ENCODE measurements around the gene OTOF. TPM values are rescaled to one million over a fixed set of nuclear protein-coding genes. Genes with fewer than 3 reads are reported as not detected.

OTOF gene
- total RNA-seq, 1 experiment from 2014 or later: 0.10 TPM

DNA sequence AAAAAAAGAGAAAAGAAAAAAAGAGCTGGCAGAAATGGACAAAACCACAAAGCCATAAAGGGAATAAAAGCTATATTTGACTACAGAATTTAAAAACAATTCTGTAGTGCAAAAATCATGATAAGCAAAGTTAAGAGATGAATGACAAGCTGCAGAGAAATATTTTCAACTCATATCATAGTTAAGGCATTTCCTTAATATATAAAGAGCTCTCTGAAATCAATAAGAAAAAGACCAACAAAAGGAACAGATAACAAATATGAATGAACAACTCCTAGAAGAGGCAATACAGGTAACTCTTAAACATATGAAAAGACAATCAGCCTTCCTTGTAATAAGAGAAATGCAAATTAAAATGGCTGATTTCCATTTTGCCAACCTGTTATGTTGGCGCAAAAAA is 26.2 kb downstream of the OTOF start (continued):
- TF ChIP-seq ZNF274 (IDR thresholded peaks at IDR 0.05; ENCODE audit: low read depth, low read length): no peak
- TF ChIP-seq, protein P1, sequence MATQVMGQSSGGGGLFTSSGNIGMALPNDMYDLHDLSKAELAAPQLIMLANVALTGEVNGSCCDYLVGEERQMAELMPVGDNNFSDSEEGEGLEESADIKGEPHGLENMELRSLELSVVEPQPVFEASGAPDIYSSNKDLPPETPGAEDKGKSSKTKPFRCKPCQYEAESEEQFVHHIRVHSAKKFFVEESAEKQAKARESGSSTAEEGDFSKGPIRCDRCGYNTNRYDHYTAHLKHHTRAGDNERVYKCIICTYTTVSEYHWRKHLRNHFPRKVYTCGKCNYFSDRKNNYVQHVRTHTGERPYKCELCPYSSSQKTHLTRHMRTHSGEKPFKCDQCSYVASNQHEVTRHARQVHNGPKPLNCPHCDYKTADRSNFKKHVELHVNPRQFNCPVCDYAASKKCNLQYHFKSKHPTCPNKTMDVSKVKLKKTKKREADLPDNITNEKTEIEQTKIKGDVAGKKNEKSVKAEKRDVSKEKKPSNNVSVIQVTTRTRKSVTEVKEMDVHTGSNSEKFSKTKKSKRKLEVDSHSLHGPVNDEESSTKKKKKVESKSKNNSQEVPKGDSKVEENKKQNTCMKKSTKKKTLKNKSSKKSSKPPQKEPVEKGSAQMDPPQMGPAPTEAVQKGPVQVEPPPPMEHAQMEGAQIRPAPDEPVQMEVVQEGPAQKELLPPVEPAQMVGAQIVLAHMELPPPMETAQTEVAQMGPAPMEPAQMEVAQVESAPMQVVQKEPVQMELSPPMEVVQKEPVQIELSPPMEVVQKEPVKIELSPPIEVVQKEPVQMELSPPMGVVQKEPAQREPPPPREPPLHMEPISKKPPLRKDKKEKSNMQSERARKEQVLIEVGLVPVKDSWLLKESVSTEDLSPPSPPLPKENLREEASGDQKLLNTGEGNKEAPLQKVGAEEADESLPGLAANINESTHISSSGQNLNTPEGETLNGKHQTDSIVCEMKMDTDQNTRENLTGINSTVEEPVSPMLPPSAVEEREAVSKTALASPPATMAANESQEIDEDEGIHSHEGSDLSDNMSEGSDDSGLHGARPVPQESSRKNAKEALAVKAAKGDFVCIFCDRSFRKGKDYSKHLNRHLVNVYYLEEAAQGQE (IDR thresholded peaks at IDR 0.05; ENCODE audit: low read depth): no peak

GRCh38 chr2:26450031-26450635 is 27.8 kb downstream of the OTOF start:
- Histone ChIP-seq H3K79me2 (ENCODE audit: insufficient read depth, low read length) (no peaks in the 10 kb centered on the region), H3K36me3 (ENCODE audit: control insufficient read depth in 1 of 2, insufficient read depth in 2 of 2, low read length in 2 of 2) (no peaks in the 10 kb centered on the region), H3K9me3 (ENCODE audit: control insufficient read depth in 1 of 2, insufficient read depth in 1 of 2, low read depth in 1 of 2, low read length in 2 of 2) (no peaks in the 10 kb centered on the region), H3K9ac (ENCODE audit: low read length) (no peak overlapping the region), H3K4me3 (replicated peaks in 1 of 2; ENCODE audit: low read depth in 1 of 2, low read length in 2 of 2) (no peak overlapping the region), H3K27ac (ENCODE audit: low read depth, low read length) (no peak overlapping the region), H4K20me1 (ENCODE audit: insufficient read depth) (no peaks in the 10 kb centered on the region), H3K27me3 (ENCODE audit: insufficient read depth, low read length) (no peaks in the 10 kb centered on the region), H3K9me2 (ENCODE audit: insufficient read depth) (no peaks in the 10 kb centered on the region), H3K4me2 (ENCODE audit: low read length) (no peak overlapping the region), H2AFZ (ENCODE audit: low read depth, low read length, poor library complexity, severe bottlenecking) (no peak overlapping the region), H3K4me1 (ENCODE audit: control insufficient read depth in 1 of 2, insufficient read depth in 2 of 2, low read length in 2 of 2) (no peaks in the 10 kb centered on the region)
- DNase-seq (ENCODE audit: low read depth, low spot score): no peak
- ChIA-PET POLR2A (no interaction called here), CTCF (no interaction called here), RAD21 (ENCODE audit: low non-redundant PET in 1 of 2, low total read pairs in 2 of 2, uncharacterized antibody in 2 of 2, unreplicated experiment in 2 of 2) (no interaction called here)
- no peak for ATAC-seq
- intact Hi-C loops (cut with micrococcal nuclease): no loop called here
- TF ChIP-seq ZBTB33 (IDR thresholded peaks at IDR 0.05; ENCODE audit: extremely low read depth, insufficient replicate concordance, low read length): no peak
- no peak for TF ChIP-seq CTCF (IDR thresholded peaks at IDR 0.05 in 2 of 3, conservative IDR thresholded peaks at IDR 0.05 in 1 of 3; ENCODE audit: borderline replicate concordance in 1 of 3, insufficient read depth in 1 of 3, low read depth in 2 of 3, low read length in 2 of 3)
- TF ChIP-seq YY1 (IDR thresholded peaks at IDR 0.05; ENCODE audit: extremely low read depth, insufficient replicate concordance, low read depth, low read length): no peak
- TF ChIP-seq CBX3 (IDR thresholded peaks at IDR 0.05; ENCODE audit: low read depth): no peak
- no peak for TF ChIP-seq SIN3A (IDR thresholded peaks at IDR 0.05; ENCODE audit: low read depth)
- no peak for TF ChIP-seq ATF3 (IDR thresholded peaks at IDR 0.05)
- no peak for TF ChIP-seq RAD21 (IDR thresholded peaks at IDR 0.05; ENCODE audit: low read depth)
- TF ChIP-seq ELF1 (IDR thresholded peaks at IDR 0.05; ENCODE audit: borderline replicate concordance, low read depth): no peak
- TF ChIP-seq ZNF274 (IDR thresholded peaks at IDR 0.05; ENCODE audit: low read depth, low read length): no peak
- no peak for TF ChIP-seq POLR2AphosphoS5 (IDR thresholded peaks at IDR 0.05; ENCODE audit: low read depth, low read length)
- no peak for TF ChIP-seq EZH2phosphoT487 (IDR thresholded peaks at IDR 0.05; ENCODE audit: borderline replicate concordance)
- no peak for TF ChIP-seq FOSL1 (IDR thresholded peaks at IDR 0.05; ENCODE audit: low read depth)
- TF ChIP-seq JUND (IDR thresholded peaks at IDR 0.05): no peak
- no TSS peak for BruUV-seq (replicated peaks)

Data from HCT116 (cell line).